Measurements from ENCODE around the gene PIK3R3. TPM values are rescaled to one million over a fixed set of nuclear protein-coding genes. Genes with fewer than 3 reads are reported as not detected.

PIK3R3 gene
- total and polyA plus RNA-seq, 2 donors (not counting 3 experiments of a cell fraction or from before 2014, with no cell fraction given) = 7.5 to 14.3 TPM

DNA sequence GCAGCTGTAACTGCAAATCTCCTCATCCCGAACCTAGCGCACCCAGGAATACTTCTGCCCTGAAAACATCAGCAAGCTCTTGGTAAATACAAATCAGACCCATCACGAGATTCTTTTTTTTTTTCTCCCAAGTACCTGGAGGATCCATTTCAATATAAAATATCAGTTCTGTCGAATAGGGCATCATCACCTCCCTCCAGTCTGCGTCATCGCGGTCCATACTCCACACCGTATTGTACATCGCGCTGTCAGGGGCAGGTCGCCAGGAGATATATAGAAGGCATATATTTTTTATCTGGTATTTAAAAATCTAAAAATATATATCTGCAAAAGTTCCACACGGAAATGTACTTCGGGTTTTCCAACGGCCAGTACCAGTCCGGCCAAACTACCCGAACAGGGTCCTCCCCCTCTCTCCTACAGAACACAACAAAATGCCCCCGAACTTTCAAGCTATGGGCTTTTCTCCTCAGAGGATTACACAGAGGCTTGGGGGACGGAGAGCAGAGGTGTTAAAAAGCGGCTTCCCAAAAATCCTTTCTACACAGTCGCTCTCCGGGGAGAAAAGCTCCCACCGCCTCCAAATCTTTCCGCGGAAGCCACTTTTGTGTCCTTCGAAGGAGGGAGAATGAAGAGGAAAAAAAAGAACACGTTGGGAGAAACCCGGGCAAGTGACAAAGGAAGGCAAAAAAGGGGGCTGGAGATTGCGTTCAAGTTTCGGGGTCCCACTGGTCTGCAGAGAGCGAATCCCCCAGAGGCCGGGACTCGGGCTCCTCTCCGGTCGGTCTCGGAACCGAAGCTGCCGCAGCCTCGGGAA lies 509 bp downstream of the PIK3R3 start:
- Histone ChIP-seq H3K9ac (replicated peaks; ENCODE audit: extremely low read depth, insufficient read depth, low read length) (peak overlapping the region; percentile 88), H3K79me2 (ENCODE audit: control insufficient read depth, insufficient read depth, low read length) (no peaks in the 10 kb centered on the region), H3K9me3 (replicated peaks; ENCODE audit: control insufficient read depth, insufficient read depth, low read length) (no peaks in the 10 kb centered on the region), H3K27me3 (ENCODE audit: control insufficient read depth in 2 of 2, insufficient read depth in 2 of 2, low read length in 2 of 2) (no peaks in the 10 kb centered on the region), H3K4me1 (ENCODE audit: control insufficient read depth, extremely low read depth, insufficient read depth, low read length) (peaks cover 21% of the 10 kb centered on the region), H2AFZ (ENCODE audit: low read depth, low read length) (peak overlapping the region; percentile 81), H4K20me1 (replicated peaks; ENCODE audit: control insufficient read depth, extremely low read depth, insufficient read depth, low read length) (no peaks in the 10 kb centered on the region), H3K27ac (ENCODE audit: insufficient read depth, low read depth, low read length) (peak overlapping the region; percentile 86), H3K4me3 (replicated peaks in 1 of 3; ENCODE audit: insufficient read depth in 1 of 3, low read depth in 1 of 3, low read length in 3 of 3) (peak overlapping the region; percentile 79 to 99 (median 92)), H3K36me3 (ENCODE audit: control insufficient read depth in 2 of 2, extremely low read depth in 1 of 2, insufficient read depth in 2 of 2, low read length in 2 of 2) (no peaks in the 10 kb centered on the region), H3K9me1 (replicated peaks; ENCODE audit: control insufficient read depth, extremely low read depth, insufficient read depth, low read length) (no peaks in the 10 kb centered on the region), H3K4me2 (ENCODE audit: insufficient read depth, low read length) (peak overlapping the region; percentile 94)
- intact Hi-C loops (cut with micrococcal nuclease) (loop anchor here (1.0 to 5.0 kb wide), 6 partner anchors 35 to 445 kb away; partner anchors contain the start of genes GPBP1L1, LRRC41, MAST2 and TMEM69), dilution Hi-C loops (cut with MboI; ENCODE audit: extremely low pct_ligation_motif_present, low sequenced_read_pairs) (no loop called here)
- FAIRE-seq (peak; percentile 18), DNase-seq (ENCODE audit: low read depth, low spot score) (peak; percentile 45)
- POLR2A ChIA-PET = interaction anchor here (0.6 to 1.7 kb wide), 12 partner anchors 9 to 115 kb away, joined by 3 to 9 read pairs (median 3); partner anchors contain the start of gene RAD54L
- CTCF ChIA-PET = interaction anchor here (0.9 to 2.7 kb wide), 7 partner anchors 18 to 92 kb away, joined by 3 to 9 read pairs (median 4); no protein-coding TSS in a partner anchor
- TSS peak; percentile 66 for BruUV-seq (replicated peaks)
- TF ChIP-seq, protein P1, sequence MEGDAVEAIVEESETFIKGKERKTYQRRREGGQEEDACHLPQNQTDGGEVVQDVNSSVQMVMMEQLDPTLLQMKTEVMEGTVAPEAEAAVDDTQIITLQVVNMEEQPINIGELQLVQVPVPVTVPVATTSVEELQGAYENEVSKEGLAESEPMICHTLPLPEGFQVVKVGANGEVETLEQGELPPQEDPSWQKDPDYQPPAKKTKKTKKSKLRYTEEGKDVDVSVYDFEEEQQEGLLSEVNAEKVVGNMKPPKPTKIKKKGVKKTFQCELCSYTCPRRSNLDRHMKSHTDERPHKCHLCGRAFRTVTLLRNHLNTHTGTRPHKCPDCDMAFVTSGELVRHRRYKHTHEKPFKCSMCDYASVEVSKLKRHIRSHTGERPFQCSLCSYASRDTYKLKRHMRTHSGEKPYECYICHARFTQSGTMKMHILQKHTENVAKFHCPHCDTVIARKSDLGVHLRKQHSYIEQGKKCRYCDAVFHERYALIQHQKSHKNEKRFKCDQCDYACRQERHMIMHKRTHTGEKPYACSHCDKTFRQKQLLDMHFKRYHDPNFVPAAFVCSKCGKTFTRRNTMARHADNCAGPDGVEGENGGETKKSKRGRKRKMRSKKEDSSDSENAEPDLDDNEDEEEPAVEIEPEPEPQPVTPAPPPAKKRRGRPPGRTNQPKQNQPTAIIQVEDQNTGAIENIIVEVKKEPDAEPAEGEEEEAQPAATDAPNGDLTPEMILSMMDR (IDR thresholded peaks at IDR 0.05; ENCODE audit: extremely low read depth in 1 of 2, insufficient read depth in 1 of 2, low read depth in 1 of 2, low read length in 2 of 2) = no peak
- TF ChIP-seq FOS (IDR thresholded peaks at IDR 0.05; ENCODE audit: borderline replicate concordance, insufficient read depth, low read length) = no peak
- no peak for TF ChIP-seq JUN (IDR thresholded peaks at IDR 0.05; ENCODE audit: borderline replicate concordance, insufficient read depth, insufficient read length, low read depth)
- TF ChIP-seq MYC (IDR thresholded peaks at IDR 0.05; ENCODE audit: low read depth, low read length) = no peak
- no peak for TF ChIP-seq GATA2 (IDR thresholded peaks at IDR 0.05; ENCODE audit: insufficient read depth, insufficient read length, low read depth, low read length)
